Measurements from ENCODE around the gene SLC27A1.
"Not testable (repeated sequence)": the region's sequence is repeated elsewhere in the genome, so short reads cannot be mapped to it uniquely, and the experiment has no call there.

SLC27A1 gene

DNA sequence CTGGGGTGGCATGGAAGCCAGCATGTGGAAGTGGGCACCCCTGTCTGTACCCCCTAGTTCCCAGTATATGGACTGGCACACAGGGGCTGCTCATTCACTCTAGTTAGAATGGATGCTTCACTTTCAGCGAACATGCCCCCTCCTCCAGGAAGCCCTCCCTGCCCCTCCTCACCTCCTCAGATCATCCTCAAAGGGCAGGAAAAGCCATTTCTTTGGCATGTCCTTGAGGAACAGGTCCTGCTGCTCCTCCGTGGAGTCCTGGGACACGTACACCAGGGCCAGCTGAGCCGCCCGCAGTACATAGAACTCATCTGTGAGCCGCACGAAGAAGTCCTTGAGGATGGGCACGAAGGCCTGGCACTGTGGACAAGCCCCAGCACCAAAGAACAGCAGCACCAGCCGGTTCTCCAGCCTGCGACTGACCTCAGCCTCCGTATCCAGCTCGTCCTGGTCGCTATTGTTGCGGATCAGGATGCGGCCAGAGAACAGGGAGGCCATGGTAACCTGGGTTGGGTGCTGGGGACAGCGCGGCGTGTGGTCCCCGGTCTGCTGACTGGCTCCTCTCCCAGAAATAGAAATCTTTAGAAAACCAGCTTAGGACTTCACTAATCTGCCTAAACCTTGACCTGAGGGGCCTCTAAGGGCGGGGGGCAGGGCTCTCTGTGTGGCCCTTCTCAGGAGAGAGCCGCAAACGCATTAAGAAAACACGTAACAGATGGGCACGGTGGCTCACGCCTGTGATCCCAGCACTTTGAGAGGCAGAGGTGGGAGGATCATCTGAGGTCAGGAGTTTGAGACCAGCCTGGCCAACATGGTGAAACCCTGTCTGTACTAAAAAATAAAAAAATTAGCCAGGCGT lies 9.7 kb upstream of the SLC27A1 start, which contains the start of gene NXNL1:
NXNL1 (minus strand) TSS at position 555 of the 859 bp plus-strand sequence; CDS start at position 498, 57 bp downstream.
- H3K27ac ChIP-seq (ENCODE audit: low read depth, low read length), result no peak within 1 kb of the TSS

DNA sequence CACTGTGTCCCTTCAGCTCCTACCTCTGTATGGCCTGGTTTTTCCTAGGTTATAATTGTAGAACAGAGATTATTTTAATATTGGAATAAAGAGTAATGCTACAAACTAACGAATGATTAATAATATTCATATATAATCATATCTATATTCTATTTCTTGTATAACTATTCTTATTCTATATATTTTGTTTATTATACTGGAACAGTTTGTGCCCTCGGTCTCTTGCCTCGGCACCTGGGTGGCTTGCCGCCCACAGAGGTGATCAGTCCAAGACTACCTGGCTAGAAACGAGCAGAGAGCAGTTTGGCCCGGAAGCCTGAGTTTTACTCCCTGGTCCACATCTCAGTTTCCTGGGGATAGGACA lies 3.9 kb upstream of the SLC27A1 start:
- Histone ChIP-seq H3K4me3 (ENCODE audit: low read depth, low read length) (no peak overlapping the region), H3K4me1 (ENCODE audit: control insufficient read depth, insufficient read depth, low read length) (peaks cover 8% of the 10 kb centered on the region), H3K36me3 (ENCODE audit: control insufficient read depth, insufficient read depth, low read length) (no peaks in the 10 kb centered on the region), H3K9ac (ENCODE audit: low read depth, low read length) (no peak overlapping the region), H3K27ac (ENCODE audit: low read depth, low read length) (no peak overlapping the region), H3K27me3 (ENCODE audit: control insufficient read depth, insufficient read depth, low read length) (peaks cover 9% of the 10 kb centered on the region; the same call in 1 of the 2 replicates), H3K9me3 (ENCODE audit: control insufficient read depth, insufficient read depth, low read length) (no peaks in the 10 kb centered on the region)

More for the DNA sequence above, 9.7 kb upstream of the SLC27A1 start, which contains the start of gene NXNL1:
- no peaks in the 10 kb centered on the region for H3K9me3 ChIP-seq (ENCODE audit: control insufficient read depth, insufficient read depth, low read length)
- no peak within 1 kb of the TSS for H3K9ac ChIP-seq (ENCODE audit: low read depth, low read length)
- H3K36me3 ChIP-seq (ENCODE audit: control insufficient read depth, insufficient read depth, low read length), result no peaks in the 10 kb centered on the region
- no peaks in the 10 kb centered on the region for H3K4me1 ChIP-seq (ENCODE audit: control insufficient read depth, insufficient read depth, low read length)
- H3K27me3 ChIP-seq (ENCODE audit: control insufficient read depth, insufficient read depth, low read length), result peaks cover 19% of the 10 kb centered on the region
- H3K4me3 ChIP-seq (ENCODE audit: low read depth, low read length), result no peak within 1 kb of the TSS

DNA sequence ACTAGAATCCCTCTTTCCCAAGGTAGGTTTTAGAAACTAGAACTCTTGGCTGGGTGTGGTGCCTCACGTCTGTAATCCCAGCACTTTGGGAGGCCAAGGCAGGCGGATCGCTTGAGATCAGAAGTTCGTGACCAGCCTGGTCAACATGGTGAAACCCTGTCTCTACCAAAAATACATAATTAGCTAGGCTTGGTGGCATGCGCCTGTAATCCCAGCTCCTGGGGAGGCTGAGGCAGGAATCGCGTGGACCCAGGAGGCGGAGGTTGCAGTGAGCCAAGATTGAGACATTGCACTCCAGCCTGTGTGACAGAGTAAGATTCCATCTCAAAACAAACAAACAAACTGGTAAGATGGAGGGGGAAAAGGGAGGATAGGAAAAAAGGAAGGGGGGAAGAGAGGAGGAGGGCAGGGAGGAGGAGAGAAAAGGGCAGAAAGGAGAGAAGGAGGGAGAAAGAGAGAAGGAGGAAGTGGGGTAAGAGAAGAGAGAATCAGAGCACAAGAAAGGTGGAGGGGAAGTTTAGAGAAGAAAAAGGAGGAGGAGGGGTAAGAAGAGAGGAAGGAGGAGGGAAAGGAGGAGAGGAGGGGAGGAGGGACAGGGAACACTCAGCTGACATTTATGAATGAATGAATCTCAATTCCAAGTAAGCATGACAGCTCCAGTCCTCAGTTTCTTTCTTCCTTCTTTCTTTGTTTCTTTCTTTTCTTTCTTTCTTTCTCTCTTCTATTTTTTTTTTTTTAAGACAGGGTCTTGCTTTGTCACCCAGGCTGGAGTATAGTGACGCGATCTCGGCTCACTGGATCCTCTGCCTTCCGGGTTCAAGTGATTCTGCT lies 2.6 kb upstream of the SLC27A1 start:
- H3K4me3 ChIP-seq (ENCODE audit: low read depth, low read length), result no peak overlapping the region
- no peaks in the 10 kb centered on the region for H3K9me3 ChIP-seq (ENCODE audit: control insufficient read depth, insufficient read depth, low read length)
- H3K9ac ChIP-seq (ENCODE audit: low read depth, low read length), result no peak overlapping the region
- H3K27ac ChIP-seq (ENCODE audit: low read depth, low read length), result no peak overlapping the region
- peaks cover 8% of the 10 kb centered on the region for H3K4me1 ChIP-seq (ENCODE audit: control insufficient read depth, insufficient read depth, low read length)
- no peaks in the 10 kb centered on the region for H3K36me3 ChIP-seq (ENCODE audit: control insufficient read depth, insufficient read depth, low read length)
- H3K27me3 ChIP-seq (ENCODE audit: control insufficient read depth, insufficient read depth, low read length), result peaks cover 13% of the 10 kb centered on the region; the same call in 1 of the 2 replicates

DNA sequence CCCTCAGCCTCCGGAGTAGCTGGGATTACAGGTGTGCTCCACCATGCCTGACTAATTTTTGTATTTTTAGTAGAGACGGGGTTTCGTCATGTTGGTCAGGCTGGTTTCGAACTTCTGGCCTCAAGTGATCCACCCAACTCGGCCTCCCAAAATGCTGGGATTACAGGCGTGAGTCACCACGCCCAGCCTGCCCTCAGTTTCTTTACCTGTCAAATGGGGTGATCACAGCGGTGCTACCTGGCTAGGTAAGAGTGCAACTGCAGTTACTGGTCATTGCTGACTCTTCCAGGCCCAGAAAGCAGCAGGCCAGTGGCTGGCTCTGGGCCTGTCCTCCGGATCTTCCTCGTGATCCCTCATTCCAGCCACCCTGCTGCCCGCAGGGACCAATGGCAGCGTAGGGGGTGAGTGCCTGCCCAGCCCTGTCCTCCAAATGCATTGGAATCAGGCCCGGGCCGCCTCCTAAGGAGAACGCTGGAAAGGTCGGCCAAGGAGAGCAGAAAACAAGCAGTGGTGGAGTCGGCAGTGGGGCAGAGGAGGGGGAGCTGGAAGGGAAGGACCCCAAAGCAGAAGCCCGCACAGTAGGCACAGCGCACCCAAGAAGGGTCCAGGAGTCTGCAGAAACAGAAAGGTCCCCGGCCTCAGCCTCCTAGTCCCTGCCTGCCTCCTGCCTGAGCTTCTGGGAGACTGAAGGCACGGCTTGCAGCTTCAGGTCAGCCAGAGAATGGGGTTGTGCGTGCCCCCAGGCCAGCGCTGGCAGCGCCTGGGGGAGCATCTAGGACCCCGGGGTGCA lies 1.8 kb upstream of the SLC27A1 start:
- no peaks in the 10 kb centered on the region for H3K36me3 ChIP-seq (ENCODE audit: control insufficient read depth, insufficient read depth, low read length)
- peaks cover 13% of the 10 kb centered on the region; the same call in 1 of the 2 replicates for H3K27me3 ChIP-seq (ENCODE audit: control insufficient read depth, insufficient read depth, low read length)
- H3K9me3 ChIP-seq (ENCODE audit: control insufficient read depth, insufficient read depth, low read length), result no peaks in the 10 kb centered on the region
- peak overlapping the region; percentile 84 for H3K27ac ChIP-seq (ENCODE audit: low read depth, low read length)
- H3K4me1 ChIP-seq (ENCODE audit: control insufficient read depth, insufficient read depth, low read length), result peaks cover 8% of the 10 kb centered on the region
- peak overlapping the region; percentile 75 for H3K4me3 ChIP-seq (ENCODE audit: low read depth, low read length)
- H3K9ac ChIP-seq (ENCODE audit: low read depth, low read length), result no peak overlapping the region

DNA sequence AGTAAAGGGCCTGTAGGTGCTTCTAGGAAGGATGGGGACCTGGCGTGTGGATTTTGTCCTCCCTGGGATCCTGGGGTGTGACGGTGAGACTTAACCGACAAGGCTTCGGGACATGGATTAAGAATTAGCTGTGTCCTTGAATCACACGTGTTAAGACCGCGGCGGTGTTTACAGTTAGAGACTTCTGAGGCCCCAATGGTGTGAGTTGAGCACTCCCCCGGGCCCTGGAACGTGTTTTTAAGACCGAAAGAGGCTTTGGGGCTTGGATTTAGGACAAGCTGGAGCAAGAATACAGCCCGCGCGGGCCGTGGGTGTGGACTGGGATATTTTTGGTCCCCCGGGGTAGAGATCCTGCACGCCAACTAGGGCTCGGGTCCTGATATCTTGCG lies 1.2 kb upstream of the SLC27A1 start:
- no peak overlapping the region for H3K9ac ChIP-seq (ENCODE audit: low read depth, low read length)
- H3K4me1 ChIP-seq (ENCODE audit: control insufficient read depth, insufficient read depth, low read length), result peaks cover 8% of the 10 kb centered on the region
- peak overlapping the region; percentile 75 for H3K4me3 ChIP-seq (ENCODE audit: low read depth, low read length)
- H3K27ac ChIP-seq (ENCODE audit: low read depth, low read length), result peak overlapping the region; percentile 84
- no peaks in the 10 kb centered on the region for H3K9me3 ChIP-seq (ENCODE audit: control insufficient read depth, insufficient read depth, low read length)
- H3K27me3 ChIP-seq (ENCODE audit: control insufficient read depth, insufficient read depth, low read length), result peaks cover 13% of the 10 kb centered on the region; the same call in 1 of the 2 replicates
- no peaks in the 10 kb centered on the region for H3K36me3 ChIP-seq (ENCODE audit: control insufficient read depth, insufficient read depth, low read length)

DNA sequence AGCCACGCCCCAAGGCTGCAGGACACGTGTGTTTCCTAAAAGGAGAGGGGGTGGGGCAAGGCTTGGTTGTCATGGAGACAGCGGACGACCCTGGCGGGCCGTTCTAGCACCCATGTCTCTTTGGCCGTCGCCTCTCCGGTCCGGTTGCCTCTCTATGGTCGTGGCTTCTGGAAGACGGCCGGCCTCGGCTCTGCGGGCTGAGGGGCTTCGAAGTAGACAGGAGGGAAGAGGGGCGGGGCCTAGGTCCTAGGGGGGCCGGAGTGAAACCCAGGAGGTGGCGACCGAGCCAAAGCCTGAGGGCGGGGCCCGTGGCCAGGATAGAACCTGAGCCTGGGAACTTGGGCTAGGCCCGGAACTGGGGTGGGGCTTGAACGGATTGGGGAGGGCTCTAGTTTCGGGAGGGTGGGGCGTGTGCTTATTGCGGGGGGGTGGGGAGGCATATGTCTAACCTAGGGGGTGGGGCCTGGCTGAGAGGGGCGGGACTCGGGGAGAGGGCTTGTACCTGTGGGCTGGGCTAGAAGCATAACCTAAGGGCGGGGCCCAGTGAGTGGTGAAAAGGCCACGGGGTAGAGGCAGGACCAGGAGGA lies 750 bp upstream of the SLC27A1 start:
- Histone ChIP-seq H3K4me3 (ENCODE audit: low read depth, low read length) (peak overlapping the region; percentile 86), H3K27me3 (ENCODE audit: control insufficient read depth, insufficient read depth, low read length) (peaks cover 13% of the 10 kb centered on the region; the same call in 1 of the 2 replicates), H3K9me3 (ENCODE audit: control insufficient read depth, insufficient read depth, low read length) (no peaks in the 10 kb centered on the region), H3K36me3 (ENCODE audit: control insufficient read depth, insufficient read depth, low read length) (no peaks in the 10 kb centered on the region), H3K9ac (ENCODE audit: low read depth, low read length) (no peak overlapping the region), H3K4me1 (ENCODE audit: control insufficient read depth, insufficient read depth, low read length) (peaks cover 8% of the 10 kb centered on the region), H3K27ac (ENCODE audit: low read depth, low read length) (peak overlapping the region; percentile 84)

DNA sequence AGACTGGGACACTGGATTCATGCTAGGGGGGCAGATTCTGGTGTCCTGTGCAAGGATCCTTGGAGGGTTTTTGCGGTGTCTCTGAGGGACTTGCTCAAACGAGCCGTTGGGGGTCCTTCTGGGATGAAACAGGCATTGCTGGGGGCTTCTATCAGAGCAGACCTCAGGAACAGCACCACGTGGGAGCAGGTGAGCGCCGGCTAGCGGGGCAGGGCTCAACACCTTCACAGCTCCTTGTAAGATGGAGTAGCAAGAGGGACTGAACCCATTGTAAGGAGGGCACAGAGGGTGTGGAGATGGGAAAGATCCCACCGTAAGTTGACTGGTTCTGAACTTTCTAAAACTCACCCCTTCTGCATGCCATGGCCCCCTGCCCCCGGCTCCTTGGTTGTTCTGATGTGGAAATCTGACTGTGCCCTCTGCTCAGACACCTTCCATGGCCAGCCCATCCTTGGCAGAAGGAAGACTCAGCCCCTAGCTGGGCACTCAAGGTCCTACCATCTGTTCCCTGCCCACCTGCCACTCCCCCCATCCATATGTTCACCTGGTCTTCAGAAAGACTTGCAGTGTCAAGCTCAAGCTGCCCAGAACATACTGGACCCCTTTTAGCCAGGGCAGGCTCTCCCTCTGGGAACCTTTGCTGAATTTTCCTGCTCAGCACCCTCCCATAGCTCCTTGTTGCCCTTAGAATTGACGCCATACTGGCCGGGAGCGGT lies 1.2 kb downstream of the SLC27A1 start:
- H3K4me3 ChIP-seq (ENCODE audit: low read depth, low read length), result peak overlapping the region; percentile 86
- no peak overlapping the region for H3K9ac ChIP-seq (ENCODE audit: low read depth, low read length)

DNA sequence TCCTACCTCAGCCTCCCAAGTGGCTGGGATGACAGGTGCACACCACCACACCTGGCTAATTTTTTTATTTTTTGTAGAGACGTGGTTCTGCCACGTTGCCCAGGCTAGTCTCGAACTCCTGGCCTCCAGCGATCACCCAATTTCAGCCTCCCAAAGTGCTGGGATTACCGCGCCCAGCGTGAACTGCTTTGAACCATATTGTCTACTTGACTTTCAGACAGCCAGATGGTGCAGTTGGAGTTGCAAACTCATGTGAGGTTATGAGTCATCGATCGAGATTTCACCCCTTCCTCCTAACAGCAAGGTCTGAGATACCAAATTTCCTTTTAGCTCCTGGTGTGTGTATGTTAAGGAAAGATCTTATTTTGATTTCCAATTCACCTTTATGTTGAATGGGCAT lies 2.7 kb downstream of the SLC27A1 start:
- Histone ChIP-seq H3K4me3 (ENCODE audit: low read depth, low read length) (no peak overlapping the region), H3K27me3 (ENCODE audit: control insufficient read depth, insufficient read depth, low read length) (peaks cover 13% of the 10 kb centered on the region; the same call in 1 of the 2 replicates), H3K27ac (ENCODE audit: low read depth, low read length) (no peak overlapping the region), H3K9ac (ENCODE audit: low read depth, low read length) (no peak overlapping the region), H3K9me3 (ENCODE audit: control insufficient read depth, insufficient read depth, low read length) (no peaks in the 10 kb centered on the region), H3K4me1 (ENCODE audit: control insufficient read depth, insufficient read depth, low read length) (peaks cover 6% of the 10 kb centered on the region), H3K36me3 (ENCODE audit: control insufficient read depth, insufficient read depth, low read length) (no peaks in the 10 kb centered on the region)

More for the DNA sequence above, 1.2 kb downstream of the SLC27A1 start:
- peaks cover 13% of the 10 kb centered on the region; the same call in 1 of the 2 replicates for H3K27me3 ChIP-seq (ENCODE audit: control insufficient read depth, insufficient read depth, low read length)
- peaks cover 6% of the 10 kb centered on the region for H3K4me1 ChIP-seq (ENCODE audit: control insufficient read depth, insufficient read depth, low read length)
- H3K9me3 ChIP-seq (ENCODE audit: control insufficient read depth, insufficient read depth, low read length), result no peaks in the 10 kb centered on the region
- no peak overlapping the region for H3K27ac ChIP-seq (ENCODE audit: low read depth, low read length)
- H3K36me3 ChIP-seq (ENCODE audit: control insufficient read depth, insufficient read depth, low read length), result no peaks in the 10 kb centered on the region

DNA sequence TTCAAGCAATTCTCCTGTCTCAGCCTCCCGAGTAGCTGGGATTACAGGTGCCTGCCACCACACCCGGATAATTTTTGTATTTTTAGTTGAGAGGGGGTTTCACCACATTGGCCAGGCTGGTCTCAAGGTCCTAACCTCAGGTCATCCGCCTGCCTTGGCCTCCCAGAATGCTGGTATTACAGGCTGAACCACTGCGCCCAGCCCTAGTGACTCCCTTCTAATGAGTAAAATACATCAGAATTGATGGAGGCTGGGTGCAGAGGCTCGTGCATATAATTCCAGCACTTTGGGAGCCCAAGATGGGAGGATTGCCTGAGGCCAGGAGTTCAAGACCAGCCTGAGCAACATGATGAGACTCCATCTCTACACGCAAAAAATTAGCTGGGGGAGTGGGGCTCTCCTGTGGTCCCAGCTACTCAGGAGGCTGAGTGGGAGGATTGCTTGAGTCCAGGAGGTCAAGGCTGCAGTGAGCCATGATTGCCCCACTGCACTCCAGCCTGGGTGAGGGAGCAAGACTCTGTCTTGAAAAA lies 4.8 kb downstream of the SLC27A1 start:
- not testable (repeated sequence) for H3K27ac ChIP-seq (ENCODE audit: low read depth, low read length); H3K9ac ChIP-seq (ENCODE audit: low read depth, low read length); H3K27me3 ChIP-seq (ENCODE audit: control insufficient read depth, insufficient read depth, low read length); H3K4me1 ChIP-seq (ENCODE audit: control insufficient read depth, insufficient read depth, low read length); H3K9me3 ChIP-seq (ENCODE audit: control insufficient read depth, insufficient read depth, low read length); H3K4me3 ChIP-seq (ENCODE audit: low read depth, low read length); H3K36me3 ChIP-seq (ENCODE audit: control insufficient read depth, insufficient read depth, low read length)
